ENCODE data around the gene NPTN.

Gene NPTN

DNA sequence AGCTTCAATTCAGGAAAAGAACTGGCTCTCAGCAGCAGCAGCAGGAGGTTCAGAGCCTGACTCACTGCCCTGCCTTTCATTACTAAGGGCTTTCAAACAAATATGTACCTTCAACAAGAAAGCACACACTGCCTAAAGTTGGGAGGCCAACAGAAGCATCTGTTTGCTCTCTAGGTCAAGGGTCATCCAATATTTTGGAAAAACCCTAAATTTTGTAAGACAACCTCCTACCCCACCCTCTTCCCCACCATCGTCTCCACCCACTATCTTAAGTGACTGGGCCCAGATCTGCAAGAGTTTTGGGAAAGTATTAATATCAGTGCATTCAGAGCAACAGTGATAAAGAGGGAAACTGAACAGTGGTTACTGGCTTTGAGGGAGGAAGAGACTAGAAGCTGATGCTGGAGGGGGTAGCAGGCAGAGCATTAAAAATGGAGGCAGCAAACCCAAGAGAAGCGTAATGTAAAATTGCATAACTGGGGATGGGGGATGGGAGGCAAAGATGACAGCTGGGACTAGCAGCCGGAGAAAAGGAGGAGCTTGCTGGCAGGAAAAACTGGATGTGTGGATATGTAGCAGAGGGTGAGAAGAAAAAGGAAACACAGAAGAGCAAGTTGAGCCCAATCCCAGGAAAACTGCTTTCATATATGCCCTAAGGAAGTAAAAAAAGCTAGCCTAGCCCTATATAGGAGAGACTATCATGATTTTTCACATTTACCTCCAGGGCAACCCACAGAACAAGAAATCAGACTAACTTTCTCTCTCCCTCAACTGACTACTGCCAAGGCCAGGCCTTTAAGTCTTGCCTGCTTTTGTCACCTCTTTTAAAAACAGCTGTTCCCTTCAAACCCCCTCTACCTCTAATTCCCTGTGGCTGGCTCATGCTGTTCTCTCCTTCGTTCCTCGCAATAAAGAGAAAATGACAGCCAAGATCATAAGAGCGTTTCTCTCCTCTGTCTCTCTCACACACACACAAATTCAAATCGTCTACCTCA lies 31.4 kb downstream of the NPTN start:
- no peak for ATAC-seq (ENCODE audit: low read depth)
- Mint-ChIP-seq H3K9me3 (no peaks in the 10 kb centered on the region), H3K27ac (no peak overlapping the region), H3K27me3 (no peaks in the 10 kb centered on the region), H3K36me3 (peaks cover 10% of the 10 kb centered on the region), H3K4me3 (no peak overlapping the region), H3K4me1 (peaks cover 21% of the 10 kb centered on the region)
- no peak for DNase-seq (ENCODE audit: low spot score in 2 of 2)

DNA sequence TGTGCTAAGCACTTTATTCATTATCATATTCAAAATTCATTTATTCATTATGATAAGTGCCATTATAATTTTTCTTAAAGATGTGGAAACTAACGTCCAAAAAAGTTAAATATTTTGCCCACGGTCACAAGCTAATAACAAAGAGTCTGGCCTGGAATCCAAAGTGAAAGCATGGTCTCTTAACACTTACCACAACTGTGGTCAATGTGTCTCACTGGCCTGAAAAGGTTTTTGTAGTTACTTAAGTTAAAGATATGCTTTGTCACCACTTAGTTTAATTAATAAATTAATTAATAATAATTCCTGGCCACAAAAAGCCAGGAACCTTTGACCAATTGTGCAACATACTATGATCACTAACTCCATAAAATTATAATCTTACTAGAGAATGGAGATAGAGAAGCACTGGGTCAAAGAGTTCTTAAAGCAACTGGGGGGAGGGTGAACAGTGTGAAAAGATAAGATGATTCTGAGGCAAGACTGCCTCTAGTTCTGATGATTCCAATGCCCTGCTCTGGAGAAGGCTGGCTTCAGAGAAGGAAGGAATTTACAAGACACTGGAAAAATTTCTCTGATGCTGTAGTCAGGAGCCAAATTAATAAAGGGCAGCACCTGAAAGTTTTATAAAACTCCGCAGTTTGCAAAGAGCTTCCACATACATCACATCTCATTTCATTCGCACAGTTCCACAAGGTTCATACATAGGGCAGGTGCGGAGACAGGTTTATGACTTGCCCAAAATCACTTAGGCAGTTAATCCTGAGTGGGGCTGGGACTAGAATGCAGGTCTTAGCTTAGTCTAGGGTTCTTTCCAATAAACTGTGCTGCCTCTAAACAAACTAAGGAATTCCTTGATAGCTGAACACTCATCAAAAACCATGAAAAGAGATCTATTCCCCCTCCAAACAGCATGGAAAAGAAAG lies 32.5 kb downstream of the NPTN start:
- Mint-ChIP-seq H3K36me3 (peaks cover 14% of the 10 kb centered on the region), H3K9me3 (no peaks in the 10 kb centered on the region), H3K4me1 (peaks cover 26% of the 10 kb centered on the region), H3K27ac (no peak overlapping the region), H3K4me3 (no peak overlapping the region), H3K27me3 (no peaks in the 10 kb centered on the region)
- DNase-seq (ENCODE audit: low spot score in 2 of 2): no peak
- ATAC-seq (ENCODE audit: low read depth): no peak

DNA sequence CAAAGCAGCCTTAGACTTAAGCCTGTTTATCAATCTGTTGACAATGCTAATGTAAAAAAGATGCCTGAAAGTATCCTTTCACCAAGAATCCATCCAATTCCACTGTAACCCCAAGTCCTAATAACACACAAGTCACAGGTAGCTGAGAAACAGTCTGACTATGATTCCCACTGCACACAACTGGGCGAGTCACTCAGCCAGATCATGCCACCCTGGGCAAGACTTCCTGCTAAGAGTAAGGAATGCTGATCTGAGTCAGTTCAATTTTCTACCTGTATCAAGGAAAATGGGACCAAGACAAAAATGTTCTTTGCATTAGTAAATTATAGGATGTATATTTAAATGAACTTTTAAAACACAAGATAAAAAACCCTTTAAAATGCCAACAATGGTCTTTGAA lies 33.3 kb downstream of the NPTN start:
- Mint-ChIP-seq H3K27me3 (no peaks in the 10 kb centered on the region), H3K36me3 (peaks cover 12% of the 10 kb centered on the region), H3K9me3 (no peaks in the 10 kb centered on the region), H3K27ac (no peak overlapping the region), H3K4me3 (no peak overlapping the region), H3K4me1 (peaks cover 25% of the 10 kb centered on the region)
- DNase-seq (ENCODE audit: low spot score in 2 of 2): no peak
- no peak for ATAC-seq (ENCODE audit: low read depth)

DNA sequence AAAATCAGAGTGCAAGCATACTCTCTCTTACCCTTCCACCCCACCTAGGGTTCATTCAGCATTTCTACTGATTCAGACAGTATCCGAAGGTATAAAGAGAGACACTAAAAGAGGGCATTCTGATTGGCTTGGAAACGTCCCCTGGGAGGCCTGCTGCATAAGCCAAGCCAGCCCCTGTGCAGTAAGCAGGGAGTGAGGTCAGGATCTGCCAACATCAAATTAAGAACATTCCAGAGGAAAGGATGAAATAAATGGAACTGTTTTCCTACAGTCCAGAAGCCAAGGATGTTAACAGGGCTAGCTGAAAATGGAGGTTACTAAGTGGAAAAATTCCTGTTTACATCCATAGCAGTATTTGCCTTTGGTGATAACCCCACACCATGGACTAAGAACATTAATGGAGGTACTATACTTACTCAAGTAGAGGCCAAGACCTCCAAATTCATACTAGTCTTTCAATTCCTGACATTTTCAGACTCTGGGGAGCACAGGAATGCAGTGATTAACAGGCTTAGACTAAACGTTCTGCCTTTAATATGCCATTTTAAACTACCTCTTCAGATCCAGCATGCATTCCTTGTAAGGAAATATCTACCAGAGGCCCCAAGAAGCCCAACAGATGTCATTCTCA lies 34.5 kb downstream of the NPTN start:
- no peaks in the 10 kb centered on the region for H3K27me3 Mint-ChIP-seq
- peaks cover 25% of the 10 kb centered on the region for H3K4me1 Mint-ChIP-seq
- no peak for DNase-seq (ENCODE audit: low spot score in 2 of 2)
- no peak overlapping the region for H3K27ac Mint-ChIP-seq
- no peak overlapping the region for H3K4me3 Mint-ChIP-seq
- H3K9me3 Mint-ChIP-seq: no peaks in the 10 kb centered on the region
- peaks cover 11% of the 10 kb centered on the region for H3K36me3 Mint-ChIP-seq
- no peak for ATAC-seq (ENCODE audit: low read depth)

GRCh38 chr15:73597036-73597638 lies 36.1 kb downstream of the NPTN start:
- no peak overlapping the region for H3K27ac Mint-ChIP-seq
- no peaks in the 10 kb centered on the region for H3K27me3 Mint-ChIP-seq
- peaks cover 13% of the 10 kb centered on the region for H3K36me3 Mint-ChIP-seq
- H3K9me3 Mint-ChIP-seq: no peaks in the 10 kb centered on the region
- no peak overlapping the region for H3K4me3 Mint-ChIP-seq
- no peak for DNase-seq (ENCODE audit: low spot score in 2 of 2)
- no peak for ATAC-seq (ENCODE audit: low read depth)
- peaks cover 25% of the 10 kb centered on the region for H3K4me1 Mint-ChIP-seq

DNA sequence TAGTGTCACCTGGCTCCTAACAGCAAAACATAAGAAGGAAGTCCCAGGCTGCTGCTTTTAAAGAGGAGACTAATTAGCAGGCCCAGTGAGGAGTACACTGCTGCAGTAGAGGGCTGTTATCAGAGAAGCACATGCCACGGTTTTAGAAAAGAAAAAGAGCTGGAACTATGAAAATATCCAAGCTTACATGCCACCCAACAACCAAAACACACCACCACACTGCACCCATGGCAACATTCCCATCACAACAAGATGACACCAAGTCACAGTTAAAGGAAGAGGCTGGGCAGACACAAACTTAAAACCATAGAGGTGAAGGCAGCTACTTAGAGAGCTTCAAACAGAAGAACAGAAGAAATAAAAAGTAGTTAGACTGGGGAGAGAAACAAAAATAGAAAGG lies 37.0 kb downstream of the NPTN start:
- peak overlapping the region; percentile 1 for H3K27ac Mint-ChIP-seq
- no peak overlapping the region for H3K4me3 Mint-ChIP-seq
- ATAC-seq (ENCODE audit: low read depth): no peak
- no peak for DNase-seq (ENCODE audit: low spot score in 2 of 2)
- H3K27me3 Mint-ChIP-seq: no peaks in the 10 kb centered on the region
- no peaks in the 10 kb centered on the region for H3K9me3 Mint-ChIP-seq
- peaks cover 25% of the 10 kb centered on the region for H3K4me1 Mint-ChIP-seq
- H3K36me3 Mint-ChIP-seq: peaks cover 17% of the 10 kb centered on the region

DNA sequence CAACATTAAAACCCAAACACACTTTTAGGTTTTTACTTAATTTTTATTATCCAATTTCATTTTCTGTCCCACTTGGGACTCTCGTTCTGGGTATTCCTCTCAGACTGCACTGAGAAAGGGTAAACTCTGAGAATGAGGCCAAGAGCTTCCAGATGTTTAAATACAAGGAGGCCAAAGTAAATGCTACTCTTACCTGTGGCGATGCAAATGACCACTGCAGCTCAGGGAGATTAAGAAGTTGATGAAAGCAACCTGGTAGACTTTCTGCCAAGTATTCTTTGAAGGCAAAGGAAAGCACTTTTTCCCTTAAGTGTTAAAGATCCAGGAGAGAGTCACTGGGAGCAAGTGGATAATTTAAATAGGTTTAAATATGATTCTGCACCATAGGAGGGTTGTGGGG lies 39.1 kb downstream of the NPTN start:
- Mint-ChIP-seq H3K4me3 (no peak overlapping the region), H3K27me3 (no peaks in the 10 kb centered on the region), H3K27ac (no peak overlapping the region), H3K9me3 (no peaks in the 10 kb centered on the region), H3K4me1 (peaks cover 22% of the 10 kb centered on the region), H3K36me3 (peaks cover 19% of the 10 kb centered on the region)
- no peak for ATAC-seq (ENCODE audit: low read depth)
- no peak for DNase-seq (ENCODE audit: low spot score in 2 of 2)

GRCh38 chr15:73593304-73594074 lies 39.7 kb downstream of the NPTN start:
- peaks cover 17% of the 10 kb centered on the region for H3K4me1 Mint-ChIP-seq
- no peak for DNase-seq (ENCODE audit: low spot score in 2 of 2)
- ATAC-seq (ENCODE audit: low read depth): no peak
- H3K36me3 Mint-ChIP-seq: peaks cover 24% of the 10 kb centered on the region
- no peaks in the 10 kb centered on the region for H3K27me3 Mint-ChIP-seq
- no peak overlapping the region for H3K4me3 Mint-ChIP-seq
- H3K9me3 Mint-ChIP-seq: no peaks in the 10 kb centered on the region
- H3K27ac Mint-ChIP-seq: peak overlapping the region; percentile 32

GRCh38 chr15:73590263-73590662 lies 42.9 kb downstream of the NPTN start:
- peaks cover 3% of the 10 kb centered on the region for H3K4me1 Mint-ChIP-seq
- no peaks in the 10 kb centered on the region for H3K27me3 Mint-ChIP-seq
- ATAC-seq (ENCODE audit: low read depth) (no peak), DNase-seq (ENCODE audit: low spot score in 2 of 2) (no peak)
- no peak overlapping the region for H3K27ac Mint-ChIP-seq
- H3K9me3 Mint-ChIP-seq: no peaks in the 10 kb centered on the region
- peaks cover 33% of the 10 kb centered on the region for H3K36me3 Mint-ChIP-seq
- H3K4me3 Mint-ChIP-seq: no peak overlapping the region

GRCh38 chr15:73589766-73590165 lies 43.4 kb downstream of the NPTN start:
- DNase-seq (ENCODE audit: low spot score in 2 of 2): no peak
- ATAC-seq (ENCODE audit: low read depth): no peak
- Mint-ChIP-seq H3K9me3 (no peaks in the 10 kb centered on the region), H3K4me3 (no peak overlapping the region), H3K4me1 (peaks cover 3% of the 10 kb centered on the region), H3K27ac (no peak overlapping the region), H3K27me3 (no peaks in the 10 kb centered on the region), H3K36me3 (peaks cover 38% of the 10 kb centered on the region)

DNA sequence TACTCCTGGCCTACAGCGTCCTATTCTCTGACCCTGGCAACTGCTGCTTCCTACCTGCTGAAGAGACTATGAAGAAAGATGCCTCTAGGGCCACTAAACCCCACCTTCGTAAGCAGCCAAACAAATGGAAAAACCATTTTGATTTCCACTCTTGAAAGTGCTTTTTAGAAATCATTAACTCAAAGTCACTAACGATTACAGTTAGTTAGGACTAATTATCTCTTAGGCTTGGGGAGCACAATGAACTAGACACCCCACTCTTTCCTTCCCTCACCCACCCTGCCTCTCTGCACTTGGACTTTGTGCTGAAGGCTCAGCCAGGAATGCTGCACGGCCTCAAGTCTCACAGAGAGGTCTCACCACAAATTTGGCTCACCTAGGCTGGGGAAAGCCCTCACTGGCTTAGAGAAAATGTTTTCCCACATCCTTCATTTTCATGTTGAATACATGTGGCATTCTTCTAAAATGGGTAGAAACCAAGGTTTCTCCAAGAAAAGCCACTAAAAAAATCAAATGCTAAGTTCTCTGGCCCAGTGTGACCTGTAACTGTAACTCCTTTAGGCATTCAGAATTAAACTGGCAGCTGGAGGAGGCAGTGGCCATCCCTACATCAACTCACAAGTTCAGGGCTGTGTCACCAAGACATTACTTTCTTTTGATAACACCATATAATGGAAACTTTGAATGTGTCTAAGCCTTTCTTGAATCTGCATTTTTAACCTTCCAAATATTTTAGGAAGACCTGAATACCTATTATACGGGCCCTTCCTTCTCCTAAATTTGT lies 47.1 kb downstream of the NPTN start:
- ATAC-seq (ENCODE audit: low read depth) (no peak), DNase-seq (ENCODE audit: low spot score in 2 of 2) (no peak)
- Mint-ChIP-seq H3K4me3 (no peak overlapping the region), H3K27ac (no peak overlapping the region), H3K27me3 (no peaks in the 10 kb centered on the region), H3K36me3 (peaks cover 52% of the 10 kb centered on the region), H3K9me3 (no peaks in the 10 kb centered on the region), H3K4me1 (no peaks in the 10 kb centered on the region)

DNA sequence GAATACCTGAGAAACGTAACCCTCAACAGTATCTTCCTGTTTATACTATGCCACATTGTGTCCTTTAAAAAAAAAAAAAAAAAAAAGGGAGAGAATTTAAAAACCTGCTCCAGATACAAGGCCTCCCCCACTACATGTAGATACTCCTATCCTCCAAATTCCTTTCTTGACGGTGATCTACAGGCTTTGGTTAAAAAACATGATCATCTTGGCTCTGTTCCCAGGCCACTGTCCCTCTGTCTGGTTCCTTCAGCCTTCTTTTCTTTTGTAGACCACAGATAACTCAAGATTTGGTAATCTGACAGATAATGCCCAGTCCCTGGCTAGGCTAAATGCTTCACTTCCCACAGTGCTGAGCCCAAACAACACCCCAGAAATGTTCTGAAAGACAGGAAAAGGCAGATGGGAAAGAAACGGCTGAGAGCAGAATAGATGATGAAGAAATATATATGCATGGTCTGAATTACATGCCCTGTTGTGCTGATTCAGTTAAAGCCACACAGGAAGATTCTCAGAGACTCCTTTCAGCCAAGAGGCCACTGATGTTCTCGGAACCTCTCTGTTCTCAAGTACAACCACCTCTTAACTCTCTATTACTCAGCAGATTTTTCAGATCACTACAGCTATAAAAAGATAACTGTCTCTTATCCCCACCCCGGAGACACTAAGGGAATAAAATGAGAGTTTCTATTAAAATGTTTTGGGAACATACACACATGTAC lies 48.3 kb downstream of the NPTN start:
- no peak for ATAC-seq (ENCODE audit: low read depth)
- H3K9me3 Mint-ChIP-seq: no peaks in the 10 kb centered on the region
- H3K4me3 Mint-ChIP-seq: no peak overlapping the region
- no peaks in the 10 kb centered on the region for H3K27me3 Mint-ChIP-seq
- no peaks in the 10 kb centered on the region for H3K4me1 Mint-ChIP-seq
- no peak overlapping the region for H3K27ac Mint-ChIP-seq
- DNase-seq (ENCODE audit: low spot score in 2 of 2): no peak
- H3K36me3 Mint-ChIP-seq: peaks cover 52% of the 10 kb centered on the region

All from memory B cell (primary cell).